Stimulated activated naive CD8-positive, alpha-beta T cell treated with anti-CD3 and anti-CD28 coated beads, Interleukin-15, amount 100 ng/mL, for 72 hours (primary cell): ENCODE measurements around the gene USP8.
"Not testable (repeated sequence)": the region's sequence is repeated elsewhere in the genome, so short reads cannot be mapped to it uniquely, and the experiment has no call there.

ENCODE experiments used
- ATAC-seq: fragments of 150-1000 bp; cut with Tn5 transposase; 2 replicates; pipeline ENCODE4 v1.10.0; 2021; ENCODE audit warnings: mild to moderate bottlenecking, moderate library complexity
- DNase-seq, 2 donors: peaks; one replicate each; pipeline ENCODE4 v3.0.0; 2021 to 2022
- H3K27ac Mint-ChIP-seq, 2 donors: one replicate each; pipeline ENCODE4 v1.8.0; 2022; ENCODE audit warnings: mild to moderate bottlenecking in 2 of 2, mixed read lengths in 2 of 2, moderate library complexity in 2 of 2
- H3K27me3 Mint-ChIP-seq: one replicate; pipeline ENCODE4 v1.8.0; 2022; ENCODE audit warnings: mixed read lengths
- H3K4me1 Mint-ChIP-seq: one replicate; pipeline ENCODE4 v1.8.0; 2022; ENCODE audit warnings: mild to moderate bottlenecking, mixed read lengths
- H3K4me3 Mint-ChIP-seq, 2 donors: one replicate each; pipeline ENCODE4 v1.8.0; 2022; ENCODE audit warnings: mild to moderate bottlenecking in 2 of 2, mixed read lengths in 2 of 2, moderate library complexity in 1 of 2
- H3K9me3 Mint-ChIP-seq, 2 donors: one replicate each; pipeline ENCODE4 v1.8.0; 2022; ENCODE audit warnings: mixed read lengths in 2 of 2

USP8 gene

DNA sequence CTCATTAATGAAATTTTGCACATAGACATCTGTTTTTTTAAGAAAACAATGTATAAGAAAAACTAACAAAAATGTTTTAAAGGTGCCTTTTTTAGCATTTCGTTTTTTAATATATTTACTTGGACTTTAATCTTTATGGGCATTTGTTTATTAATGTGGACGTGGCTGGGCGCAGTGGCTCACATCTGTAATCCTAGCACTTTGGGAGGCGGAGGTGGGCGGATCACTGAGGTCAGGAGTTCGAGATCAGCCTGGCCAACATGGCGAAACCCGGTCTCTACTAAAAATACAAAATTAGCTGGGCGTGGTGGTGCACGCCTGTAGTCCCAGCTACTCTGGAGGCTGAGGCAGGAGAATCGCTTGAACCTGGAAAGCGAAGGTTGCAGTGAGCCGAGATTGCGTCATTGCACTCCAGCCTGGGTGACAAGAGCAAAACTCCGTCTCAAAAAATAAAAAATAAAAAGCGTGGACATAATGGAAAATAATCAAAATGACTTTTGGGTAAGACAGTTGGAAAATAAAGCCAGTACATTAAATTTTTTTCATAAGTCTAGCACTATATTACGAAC, 1.6 kb downstream of the USP8 start:
- not testable (repeated sequence) for ATAC-seq, DNase-seq, H3K27me3 Mint-ChIP-seq, H3K9me3 Mint-ChIP-seq, H3K27ac Mint-ChIP-seq
- H3K4me1 Mint-ChIP-seq, result peaks cover 43% of the 10 kb centered on the region
- peak overlapping the region; percentile 89 to 99 for H3K4me3 Mint-ChIP-seq

DNA sequence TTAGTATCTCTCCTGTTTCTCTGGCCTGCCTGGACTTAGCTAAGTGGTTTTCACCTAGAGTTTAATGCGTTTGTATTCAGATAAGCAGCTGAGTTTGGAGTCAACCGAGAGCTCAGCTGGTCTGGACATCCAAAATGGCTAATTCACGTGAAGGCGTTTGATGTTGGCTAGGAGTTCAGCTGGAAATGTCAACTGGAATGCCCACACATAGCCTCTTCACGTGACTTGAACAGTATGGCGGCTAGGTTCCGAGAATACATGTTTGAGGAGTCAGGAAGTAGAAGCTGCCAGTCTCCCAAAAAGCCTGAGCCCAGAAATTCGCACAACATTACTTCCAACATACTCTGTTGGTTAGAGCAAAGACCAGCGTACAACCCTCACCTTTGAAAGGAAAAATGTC, 2.2 kb downstream of the USP8 start:
- ATAC-seq, result no peak
- DNase-seq, result no peak
- Mint-ChIP-seq H3K4me1 (peaks cover 49% of the 10 kb centered on the region), H3K4me3 (peak overlapping the region in 1 of 2 donors; percentile 62), H3K27me3 (no peaks in the 10 kb centered on the region), H3K27ac (no peak overlapping the region), H3K9me3 (no peaks in the 10 kb centered on the region)

DNA sequence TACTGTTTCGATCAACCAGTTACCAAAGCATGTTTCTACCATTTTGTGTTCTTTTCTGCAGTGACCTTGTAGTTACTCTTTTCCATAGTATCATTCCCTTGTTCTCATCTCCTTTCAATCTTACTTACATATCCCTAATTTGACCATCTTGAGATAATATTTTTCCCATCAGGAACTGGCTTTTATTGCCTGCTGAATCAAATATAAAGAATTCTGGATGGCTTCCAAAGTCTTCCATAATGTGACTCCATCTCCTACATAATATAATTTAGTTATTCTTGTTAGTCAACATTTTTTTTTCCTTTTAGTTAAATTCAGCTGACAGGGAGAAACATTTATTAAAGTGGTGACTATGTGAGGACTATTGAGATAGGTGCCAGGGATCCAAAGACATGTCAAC, 7.0 kb downstream of the USP8 start:
- ATAC-seq (no peak), DNase-seq (no peak)
- H3K27ac Mint-ChIP-seq, result peak overlapping the region in 1 of 2 donors; percentile 81
- no peaks in the 10 kb centered on the region for H3K27me3 Mint-ChIP-seq
- H3K9me3 Mint-ChIP-seq, result no peaks in the 10 kb centered on the region
- H3K4me3 Mint-ChIP-seq, result no peak overlapping the region
- peaks cover 45% of the 10 kb centered on the region for H3K4me1 Mint-ChIP-seq

DNA sequence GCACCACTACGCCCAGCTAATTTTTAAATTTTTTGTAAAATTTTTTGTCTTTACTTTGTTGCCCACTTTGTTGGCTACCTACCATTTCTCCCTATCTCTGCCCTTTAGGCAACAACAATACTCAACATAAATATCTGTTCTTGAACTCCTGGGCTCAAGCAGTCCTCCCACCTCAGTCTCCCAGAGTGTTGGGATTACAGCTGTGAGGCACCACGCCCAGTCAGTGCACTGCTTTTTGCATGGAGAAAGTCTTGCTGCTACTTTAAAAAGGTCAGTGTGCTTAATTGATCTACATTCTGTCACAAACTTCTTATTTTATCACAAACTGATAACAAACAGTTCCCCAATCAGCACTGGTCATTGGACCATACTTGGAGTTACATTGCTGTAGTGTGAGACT, 8.0 kb downstream of the USP8 start:
- ATAC-seq, result no peak
- H3K4me1 Mint-ChIP-seq, result peaks cover 36% of the 10 kb centered on the region
- H3K4me3 Mint-ChIP-seq, result no peak overlapping the region
- H3K27ac Mint-ChIP-seq, result no peak overlapping the region
- H3K9me3 Mint-ChIP-seq, result no peaks in the 10 kb centered on the region
- H3K27me3 Mint-ChIP-seq, result no peaks in the 10 kb centered on the region
- no peak for DNase-seq

DNA sequence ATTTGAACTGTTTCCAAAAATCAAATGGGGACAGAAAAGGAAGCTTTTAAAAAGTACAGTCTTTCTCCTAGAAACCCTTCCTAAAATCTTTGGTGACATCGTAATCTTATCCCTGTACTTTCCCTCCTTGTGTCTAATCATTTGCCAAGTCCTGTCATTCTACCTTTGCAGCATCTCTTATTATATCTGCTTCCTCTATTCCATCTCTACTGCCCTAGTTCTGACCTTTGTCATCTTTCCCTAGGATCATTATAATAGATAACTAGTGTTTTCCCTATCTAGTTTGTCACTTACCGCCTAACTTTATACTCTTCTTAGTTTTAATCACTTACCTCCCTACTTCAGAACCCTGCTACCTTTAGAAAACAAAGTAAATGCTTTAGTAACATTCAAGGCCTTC, 11.6 kb downstream of the USP8 start:
- Mint-ChIP-seq H3K27ac (no peak overlapping the region), H3K4me1 (peaks cover 27% of the 10 kb centered on the region), H3K27me3 (no peaks in the 10 kb centered on the region), H3K9me3 (no peaks in the 10 kb centered on the region), H3K4me3 (no peak overlapping the region)
- ATAC-seq (no peak), DNase-seq (no peak)

DNA sequence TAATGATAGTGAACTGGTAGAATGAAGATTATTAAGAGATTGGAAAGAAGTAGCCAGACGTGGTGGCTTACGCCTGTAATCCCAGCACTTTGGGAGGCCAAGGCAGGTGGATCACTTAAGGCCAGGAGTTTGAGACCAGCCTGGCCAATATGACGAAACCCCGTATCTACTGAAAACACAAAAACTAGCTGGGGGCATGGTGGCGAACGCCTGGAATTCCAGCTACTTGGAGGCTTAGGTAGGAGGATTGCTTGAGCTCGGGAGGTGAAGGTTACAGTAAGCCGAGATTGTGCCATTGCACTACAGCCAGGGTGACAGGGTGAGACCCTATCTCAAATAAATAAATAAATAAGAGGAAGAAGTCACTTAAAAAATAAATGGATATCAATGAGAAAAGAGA, 14.0 kb downstream of the USP8 start:
- ATAC-seq (no peak), DNase-seq (no peak)
- Mint-ChIP-seq H3K9me3 (no peaks in the 10 kb centered on the region), H3K4me3 (no peak overlapping the region), H3K4me1 (peaks cover 15% of the 10 kb centered on the region), H3K27ac (no peak overlapping the region), H3K27me3 (no peaks in the 10 kb centered on the region)

DNA sequence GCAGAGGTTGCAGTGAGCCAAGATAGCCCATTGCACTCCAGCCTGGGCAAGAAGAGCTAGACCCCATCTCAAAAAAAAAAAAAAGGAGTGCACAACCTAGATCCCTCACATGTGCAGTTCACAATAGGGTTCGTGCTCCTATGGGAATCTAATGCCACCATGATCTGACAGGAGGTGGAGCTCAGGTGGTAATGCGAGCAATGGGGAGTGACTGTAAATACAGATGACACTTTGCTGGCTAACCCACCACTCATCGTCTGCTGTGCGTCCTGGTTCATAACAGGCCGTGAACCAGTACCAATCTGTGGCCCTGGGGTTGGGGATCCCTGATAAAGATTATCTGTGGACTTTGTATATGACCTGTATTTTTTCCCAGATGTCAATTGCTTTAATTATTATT, 16.7 kb downstream of the USP8 start:
- peaks cover 10% of the 10 kb centered on the region for H3K4me1 Mint-ChIP-seq
- H3K27me3 Mint-ChIP-seq, result no peaks in the 10 kb centered on the region
- H3K4me3 Mint-ChIP-seq, result no peak overlapping the region
- DNase-seq (no peak), ATAC-seq (no peak)
- H3K27ac Mint-ChIP-seq, result no peak overlapping the region
- H3K9me3 Mint-ChIP-seq, result no peaks in the 10 kb centered on the region

DNA sequence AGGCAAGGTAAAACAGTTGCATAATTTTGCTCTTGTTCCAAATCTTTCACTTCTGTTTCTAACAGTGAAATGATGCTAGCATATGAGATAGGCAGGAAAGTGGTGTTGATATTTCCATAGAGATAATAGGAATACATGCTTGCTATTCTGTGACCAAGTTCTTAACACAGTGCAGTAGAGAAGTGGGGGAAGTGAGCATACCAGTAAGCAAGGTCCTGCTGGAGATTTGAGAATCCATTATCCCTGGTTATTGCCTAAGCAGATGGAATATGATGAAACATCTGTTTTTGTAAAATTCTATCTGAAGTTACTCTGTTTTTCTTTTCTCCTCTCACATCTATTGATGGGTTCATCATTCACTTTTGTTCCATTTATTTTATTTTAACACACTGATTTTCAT, 28.7 kb downstream of the USP8 start:
- H3K27ac Mint-ChIP-seq, result no peak overlapping the region
- H3K9me3 Mint-ChIP-seq, result no peaks in the 10 kb centered on the region
- H3K4me1 Mint-ChIP-seq, result no peaks in the 10 kb centered on the region
- H3K27me3 Mint-ChIP-seq, result no peaks in the 10 kb centered on the region
- no peak overlapping the region for H3K4me3 Mint-ChIP-seq
- DNase-seq, result no peak
- ATAC-seq, result no peak

DNA sequence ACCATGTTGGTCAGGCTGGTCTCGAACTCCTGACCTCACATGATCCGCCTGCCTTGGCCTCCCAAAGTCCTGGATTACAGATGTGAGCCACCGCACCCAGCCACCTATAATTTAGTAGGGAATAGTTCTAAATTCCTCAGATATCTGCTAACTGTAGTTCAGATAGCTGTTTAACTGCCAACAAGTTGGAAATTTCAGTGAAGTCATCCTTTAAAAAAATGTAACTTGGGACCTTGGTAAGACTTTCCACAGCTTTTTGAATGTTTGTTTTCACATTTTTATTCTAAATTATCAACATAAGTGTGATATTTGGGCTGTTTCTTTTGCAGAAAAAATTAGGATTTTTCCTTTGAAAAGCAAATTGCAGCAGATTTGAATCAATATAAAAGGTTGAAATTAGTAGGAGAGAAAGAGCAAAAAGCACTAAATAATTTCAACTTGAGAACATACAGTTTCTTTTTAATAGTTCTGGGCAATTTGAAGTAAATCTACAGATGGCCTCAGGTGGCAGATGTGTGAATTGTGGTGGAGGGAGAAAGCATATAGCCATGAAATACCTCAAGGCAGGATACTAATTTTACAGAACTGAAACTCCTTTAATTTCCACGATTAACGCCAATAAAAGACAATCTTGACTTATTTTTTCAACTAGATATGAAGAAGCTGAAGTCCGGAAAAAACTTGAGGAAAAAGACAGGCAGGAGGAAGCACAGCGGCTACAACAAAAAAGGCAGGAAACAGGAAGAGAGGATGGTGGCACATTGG, 34.3 kb downstream of the USP8 start:
- ATAC-seq (no peak), DNase-seq (no peak)
- H3K9me3 Mint-ChIP-seq, result no peaks in the 10 kb centered on the region
- no peaks in the 10 kb centered on the region for H3K4me1 Mint-ChIP-seq
- no peaks in the 10 kb centered on the region for H3K27me3 Mint-ChIP-seq
- H3K4me3 Mint-ChIP-seq, result no peak overlapping the region
- peak overlapping the region in 1 of 2 donors; percentile 44 for H3K27ac Mint-ChIP-seq

DNA sequence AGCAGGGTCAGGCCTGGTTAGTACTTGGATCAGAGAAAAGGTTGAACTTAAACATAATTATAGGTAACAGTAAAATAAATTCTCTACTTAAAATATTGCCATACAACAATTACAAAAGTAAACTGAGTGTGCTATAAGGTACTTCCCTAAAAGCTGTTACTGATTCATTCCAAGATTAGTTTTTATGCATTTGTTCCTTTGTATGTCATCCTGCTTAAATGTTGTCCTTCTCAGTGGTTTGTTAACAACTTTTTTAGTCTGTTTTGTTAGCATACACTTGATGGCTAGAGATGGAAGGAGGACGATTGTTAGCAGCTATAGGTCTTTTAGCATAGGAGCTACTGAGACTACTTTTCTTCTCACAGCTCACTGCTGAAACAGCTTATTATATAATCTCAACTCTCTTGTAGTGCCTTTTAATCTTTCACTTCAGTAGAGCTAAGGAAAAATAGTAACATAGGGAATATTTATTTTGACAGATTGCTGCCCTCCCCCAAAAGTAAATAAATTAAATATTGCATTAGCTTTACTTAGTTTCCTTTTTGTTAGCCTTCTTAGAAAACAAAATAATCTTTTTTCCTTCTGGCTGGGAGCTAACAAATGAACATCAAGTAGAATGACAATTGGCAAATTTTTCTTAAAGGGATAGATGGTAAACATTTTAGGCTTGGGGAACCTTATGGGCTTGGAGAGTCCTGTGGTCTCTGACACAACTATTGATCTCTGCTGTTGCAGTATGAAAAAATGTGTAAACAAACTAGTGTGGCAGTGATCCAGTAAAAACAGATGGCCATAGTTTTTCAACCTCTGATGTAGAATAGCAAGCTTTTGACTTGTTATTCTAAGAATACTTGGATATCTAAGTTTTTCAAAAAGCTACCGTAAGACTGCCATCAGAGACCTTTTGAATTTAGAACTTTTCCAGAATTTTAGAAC, 39.5 kb downstream of the USP8 start:
- Mint-ChIP-seq H3K4me3 (no peak overlapping the region), H3K27ac (peak overlapping the region in 1 of 2 donors; percentile 86), H3K9me3 (no peaks in the 10 kb centered on the region), H3K4me1 (peaks cover 12% of the 10 kb centered on the region), H3K27me3 (no peaks in the 10 kb centered on the region)
- DNase-seq (no peak), ATAC-seq (peak; percentile 58)

DNA sequence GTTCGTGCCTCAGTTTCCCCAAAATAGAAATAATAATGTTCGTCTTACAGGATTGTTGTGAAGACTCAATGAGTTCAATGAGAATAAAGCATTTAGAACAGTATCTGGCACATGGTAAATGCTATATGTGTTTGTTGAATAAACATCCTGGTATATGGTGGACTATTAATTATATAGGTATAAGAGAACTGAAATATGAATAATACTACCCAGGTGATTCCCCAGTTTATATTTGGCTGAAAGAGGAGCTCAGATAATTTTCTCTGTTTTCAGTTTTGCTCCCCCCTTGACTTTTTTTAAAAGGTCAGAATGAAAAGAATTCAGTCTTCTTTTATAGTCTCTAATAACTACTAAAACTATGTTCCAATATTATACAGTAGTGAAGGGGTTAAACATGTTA, 46.9 kb downstream of the USP8 start:
- Mint-ChIP-seq H3K9me3 (no peaks in the 10 kb centered on the region), H3K27me3 (no peaks in the 10 kb centered on the region), H3K27ac (no peak overlapping the region), H3K4me3 (no peak overlapping the region), H3K4me1 (peaks cover 8% of the 10 kb centered on the region)
- ATAC-seq (no peak), DNase-seq (no peak)

DNA sequence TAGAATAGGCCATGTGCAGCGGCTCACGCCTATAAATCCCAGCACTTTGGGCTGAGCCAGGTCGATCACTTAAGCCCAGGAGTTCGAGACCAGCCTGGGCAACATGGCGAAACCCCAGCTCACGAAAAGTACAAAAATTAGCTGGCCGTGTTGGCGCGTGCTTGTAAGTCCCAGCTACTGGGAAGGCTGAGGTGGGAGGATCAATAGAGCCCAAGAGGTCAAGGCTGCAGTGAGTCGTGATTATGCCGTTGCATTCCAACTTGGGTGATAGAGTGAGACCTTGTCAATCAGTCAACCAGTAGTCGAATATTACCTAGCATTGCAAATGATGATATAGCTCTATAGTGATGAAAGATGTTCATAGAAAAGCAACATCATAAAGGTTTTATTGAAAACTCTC, 51.9 kb downstream of the USP8 start:
- Mint-ChIP-seq H3K27me3 (no peaks in the 10 kb centered on the region), H3K27ac (no peak overlapping the region), H3K9me3 (no peaks in the 10 kb centered on the region), H3K4me3 (no peak overlapping the region), H3K4me1 (no peaks in the 10 kb centered on the region)
- no peak for ATAC-seq
- DNase-seq, result no peak

DNA sequence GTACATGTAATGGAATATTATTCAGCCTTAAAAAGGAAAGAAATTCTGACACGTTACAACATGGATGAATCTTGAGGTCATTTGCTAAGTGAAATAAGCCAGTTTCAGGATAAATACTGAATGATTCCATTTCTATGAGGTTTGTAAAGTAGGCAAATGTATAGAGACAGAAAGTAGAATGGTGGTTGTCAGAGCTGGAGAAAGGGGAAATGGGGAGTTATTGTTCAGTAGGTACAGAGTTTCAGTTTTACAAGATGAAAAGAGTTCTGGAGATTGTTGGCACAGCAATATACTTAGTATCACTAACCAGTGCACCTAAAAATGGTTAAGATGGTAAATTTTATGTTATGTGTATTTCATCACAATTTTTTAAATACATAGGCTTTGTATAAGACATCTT, 60.6 kb downstream of the USP8 start:
- Mint-ChIP-seq H3K4me1 (peaks cover 24% of the 10 kb centered on the region), H3K9me3 (no peaks in the 10 kb centered on the region), H3K4me3 (no peak overlapping the region), H3K27me3 (no peaks in the 10 kb centered on the region), H3K27ac (no peak overlapping the region)
- ATAC-seq (peak; percentile 35), DNase-seq (no peak)

DNA sequence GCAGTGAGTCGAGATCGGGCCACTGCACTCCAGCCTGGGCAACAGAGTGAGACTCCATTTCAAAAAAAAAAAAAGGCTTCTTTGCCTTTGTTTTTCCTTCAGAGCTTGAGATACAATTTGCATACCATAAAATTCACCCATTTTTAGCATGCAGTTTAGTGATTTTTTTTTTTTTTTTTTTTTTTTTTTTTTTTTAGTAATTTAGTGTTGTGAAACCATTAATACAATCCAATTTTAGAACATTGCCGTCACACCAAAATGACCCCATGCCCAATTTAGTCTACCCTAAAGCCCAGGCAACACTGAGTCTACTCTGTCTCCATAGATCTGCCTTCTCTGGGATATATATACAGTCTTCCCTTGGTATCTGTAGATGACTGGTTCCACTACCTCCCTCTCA, 61.2 kb downstream of the USP8 start:
- DNase-seq (no peak), ATAC-seq (no peak)
- no peaks in the 10 kb centered on the region for H3K27me3 Mint-ChIP-seq
- no peak overlapping the region for H3K4me3 Mint-ChIP-seq
- H3K4me1 Mint-ChIP-seq, result peaks cover 24% of the 10 kb centered on the region
- no peaks in the 10 kb centered on the region for H3K9me3 Mint-ChIP-seq
- no peak overlapping the region for H3K27ac Mint-ChIP-seq

DNA sequence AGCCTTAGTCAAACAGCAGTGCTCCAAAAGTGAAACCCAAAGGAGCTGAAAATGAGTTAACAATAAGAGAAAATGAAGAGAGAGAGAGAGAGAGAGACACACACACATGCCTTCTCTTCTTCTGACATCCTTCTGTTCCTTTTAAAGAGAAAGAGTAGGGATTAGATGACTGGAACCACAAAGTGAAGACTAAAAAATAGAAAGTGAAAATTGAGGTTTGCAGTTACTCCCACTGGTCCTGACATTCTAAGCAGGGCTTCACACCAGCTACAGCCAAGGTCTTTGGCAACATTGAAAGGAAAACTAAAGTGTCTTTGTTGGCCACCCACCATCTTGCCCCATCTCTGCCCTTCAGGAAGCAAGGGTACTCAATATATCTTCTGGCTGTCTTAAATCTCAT, 63.1 kb downstream of the USP8 start:
- Mint-ChIP-seq H3K9me3 (no peaks in the 10 kb centered on the region), H3K27ac (peak overlapping the region in 1 of 2 donors; percentile 17), H3K4me3 (peak overlapping the region; percentile 0 to 10), H3K27me3 (no peaks in the 10 kb centered on the region), H3K4me1 (peaks cover 17% of the 10 kb centered on the region)
- DNase-seq (no peak), ATAC-seq (peak; percentile 89)

DNA sequence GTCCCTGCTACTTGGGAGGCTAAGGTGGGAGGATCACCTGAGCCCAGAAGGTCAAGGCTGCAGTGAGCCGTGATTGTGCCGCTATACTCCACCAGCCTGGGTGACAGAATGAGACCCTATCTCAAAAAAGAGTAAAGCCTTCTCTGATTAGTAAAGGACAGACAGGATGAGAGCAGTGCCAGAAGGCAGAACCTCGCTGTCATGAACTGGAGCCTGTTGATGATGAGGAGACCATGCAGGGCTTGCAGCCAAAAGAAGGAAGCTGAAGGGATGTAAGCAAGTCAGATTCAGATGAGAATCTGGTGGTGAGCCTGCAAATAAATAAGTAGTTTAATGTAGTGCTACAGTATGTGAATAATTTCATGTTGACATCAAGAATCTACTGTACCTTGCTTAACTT, 69.4 kb downstream of the USP8 start:
- H3K4me3 Mint-ChIP-seq, result no peak overlapping the region
- no peak for DNase-seq
- H3K4me1 Mint-ChIP-seq, result no peaks in the 10 kb centered on the region
- no peaks in the 10 kb centered on the region for H3K27me3 Mint-ChIP-seq
- no peaks in the 10 kb centered on the region for H3K9me3 Mint-ChIP-seq
- ATAC-seq, result no peak
- peak overlapping the region in 1 of 2 donors; percentile 88 for H3K27ac Mint-ChIP-seq
